ENCODE results near the gene EIF4E2.

The EIF4E2 gene

GRCh38 chr2:232539298-232540231, 10.9 kb upstream of the EIF4E2 start, which contains the start of gene CHRNG:
Gene CHRNG, plus strand, starts transcription at chr2:232539692. Its CDS starts 56 bp downstream, at chr2:232539748.
- no peak for DNase-seq

DNA sequence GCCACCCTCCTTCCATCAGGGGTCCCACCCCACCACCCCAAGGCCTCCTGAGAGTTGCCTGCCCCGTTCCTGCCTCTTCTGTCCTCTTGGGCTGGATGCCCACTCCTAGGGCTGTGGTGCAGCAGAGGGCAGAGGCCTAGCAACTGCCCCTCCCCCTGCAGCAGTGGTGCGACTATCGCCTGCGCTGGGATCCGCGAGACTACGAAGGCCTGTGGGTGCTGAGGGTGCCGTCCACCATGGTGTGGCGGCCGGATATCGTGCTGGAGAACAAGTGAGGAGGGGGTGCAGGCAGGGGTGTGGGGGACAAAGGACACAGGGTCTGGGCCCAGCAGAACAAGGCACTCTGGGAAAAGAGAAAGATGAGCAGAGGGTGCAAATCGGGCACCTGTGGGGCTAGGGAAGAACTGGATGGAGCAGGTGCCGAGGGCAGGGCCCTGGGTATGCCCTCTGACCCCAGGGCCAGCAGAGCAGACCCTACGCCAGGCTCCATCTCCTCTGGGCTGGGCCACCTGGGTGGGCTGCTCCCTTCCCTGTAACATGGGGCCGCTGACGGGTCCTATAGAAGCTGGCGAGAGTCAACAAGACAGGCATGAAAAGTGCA, 9.9 kb upstream of the EIF4E2 start:
- no peak for DNase-seq

DNA sequence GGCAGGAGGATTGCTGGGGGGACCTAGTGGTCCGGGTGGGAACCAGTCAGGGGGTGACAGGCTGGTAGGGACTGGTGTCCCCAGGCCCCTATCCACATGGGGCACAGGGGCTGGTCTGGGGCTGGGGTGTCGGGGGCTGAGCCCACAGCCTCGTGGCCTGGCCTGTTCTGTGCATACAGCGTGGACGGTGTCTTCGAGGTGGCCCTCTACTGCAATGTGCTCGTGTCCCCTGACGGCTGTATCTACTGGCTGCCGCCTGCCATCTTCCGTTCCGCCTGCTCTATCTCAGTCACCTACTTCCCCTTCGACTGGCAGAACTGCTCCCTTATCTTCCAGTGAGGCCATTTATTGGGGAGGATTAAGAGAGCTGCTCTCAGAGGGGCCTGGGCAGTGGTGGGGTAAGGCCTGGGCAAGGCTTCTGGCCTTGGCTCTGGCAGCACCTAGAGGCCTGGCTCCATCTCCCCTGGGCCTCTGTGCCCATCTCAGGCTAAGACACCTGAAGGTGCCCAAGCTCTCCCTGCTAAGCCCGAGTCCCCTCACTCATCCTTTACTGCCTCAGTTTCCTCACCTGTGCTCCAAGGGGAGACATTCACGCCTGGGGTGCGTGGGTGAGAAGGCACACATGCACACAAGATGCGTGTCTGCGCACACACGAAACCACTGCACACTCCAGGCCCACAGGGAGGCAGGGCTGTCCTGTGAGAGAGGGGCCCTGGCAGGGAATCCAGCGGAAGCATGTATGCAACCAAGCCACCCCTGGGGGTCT, 9.1 kb upstream of the EIF4E2 start:
- DNase-seq = no peak

GRCh38 chr2:232541961-232542714, 8.4 kb upstream of the EIF4E2 start:
- DNase-seq = no peak

DNA sequence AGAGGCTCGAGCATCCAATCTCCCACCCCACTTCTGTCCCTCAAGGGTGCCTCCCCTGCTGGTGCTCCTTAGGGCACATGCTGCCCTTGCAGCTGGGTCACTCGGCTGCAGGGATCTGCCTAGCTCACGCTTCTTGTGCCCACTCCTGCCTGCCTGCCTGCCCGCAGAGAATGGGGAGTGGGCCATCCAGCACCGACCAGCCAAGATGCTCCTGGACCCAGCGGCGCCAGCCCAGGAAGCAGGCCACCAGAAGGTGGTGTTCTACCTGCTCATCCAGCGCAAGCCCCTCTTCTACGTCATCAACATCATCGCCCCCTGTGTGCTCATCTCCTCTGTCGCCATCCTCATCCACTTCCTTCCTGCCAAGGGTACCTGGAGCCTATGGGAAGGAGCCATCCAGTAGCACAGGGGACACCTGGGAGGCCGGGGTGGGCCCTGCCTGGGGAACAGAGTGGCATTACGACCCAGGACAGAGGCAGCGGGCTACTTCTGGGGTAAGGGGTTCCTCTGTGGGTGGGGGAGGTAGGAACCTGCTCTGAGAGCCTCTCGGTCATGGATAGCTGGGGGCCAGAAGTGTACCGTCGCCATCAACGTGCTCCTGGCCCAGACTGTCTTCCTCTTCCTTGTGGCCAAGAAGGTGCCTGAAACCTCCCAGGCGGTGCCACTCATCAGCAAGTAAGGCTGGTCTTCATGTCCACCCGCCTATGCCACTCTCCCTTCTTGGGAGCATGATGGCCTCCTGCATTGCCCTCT, 7.6 kb upstream of the EIF4E2 start:
- no peak for DNase-seq

DNA sequence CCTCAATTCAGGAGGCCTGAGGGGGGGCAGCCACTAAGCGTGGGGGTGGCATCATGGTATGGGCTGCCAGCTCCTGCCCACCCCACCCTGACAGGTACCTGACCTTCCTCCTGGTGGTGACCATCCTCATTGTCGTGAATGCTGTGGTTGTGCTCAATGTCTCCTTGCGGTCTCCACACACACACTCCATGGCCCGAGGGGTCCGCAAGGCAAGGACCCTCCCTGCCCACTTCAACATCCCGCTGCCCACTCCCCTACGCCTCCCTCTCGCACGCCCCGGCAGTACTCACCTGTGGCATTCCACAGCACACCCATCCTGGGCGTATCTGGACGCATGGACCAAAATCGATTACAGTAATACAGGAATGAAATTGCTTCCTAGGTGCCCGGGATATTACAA, 7.0 kb upstream of the EIF4E2 start:
- no peak for DNase-seq

DNA sequence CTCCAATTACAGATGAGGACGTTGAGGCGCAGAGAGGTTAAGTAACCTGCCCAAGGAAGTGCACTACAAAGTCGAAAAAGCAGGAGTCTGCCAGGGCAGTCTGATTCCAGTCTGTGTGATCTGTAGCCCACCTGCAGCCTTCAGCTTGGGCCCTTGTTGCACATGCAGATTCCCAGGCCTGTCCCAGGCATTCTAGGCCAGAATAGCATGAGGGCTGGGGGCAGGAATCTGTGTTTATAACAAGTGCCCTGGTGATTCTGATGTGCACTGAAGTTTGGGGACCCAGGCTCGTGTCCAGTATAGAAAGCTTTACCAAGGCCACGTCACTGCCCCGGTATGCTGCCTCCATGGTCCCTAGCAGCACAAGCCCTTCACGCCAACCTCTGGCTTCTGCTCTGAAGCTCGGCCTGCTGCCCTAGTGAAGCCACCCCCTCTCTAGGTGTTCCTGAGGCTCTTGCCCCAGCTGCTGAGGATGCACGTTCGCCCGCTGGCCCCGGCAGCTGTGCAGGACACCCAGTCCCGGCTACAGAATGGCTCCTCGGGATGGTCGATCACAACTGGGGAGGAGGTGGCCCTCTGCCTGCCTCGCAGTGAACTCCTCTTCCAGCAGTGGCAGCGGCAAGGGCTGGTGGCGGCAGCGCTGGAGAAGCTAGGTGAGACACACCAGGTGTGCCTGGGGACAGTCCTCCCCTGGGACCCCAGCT, 6.4 kb upstream of the EIF4E2 start:
- DNase-seq = no peak

- no peak for DNase-seq
Observed at GRCh38 chr2:232544674-232545073, 5.8 kb upstream of the EIF4E2 start.

- peak; percentile 6 to 28 for DNase-seq
Observed at GRCh38 chr2:232545511-232546375, 4.7 kb upstream of the EIF4E2 start.

DNA sequence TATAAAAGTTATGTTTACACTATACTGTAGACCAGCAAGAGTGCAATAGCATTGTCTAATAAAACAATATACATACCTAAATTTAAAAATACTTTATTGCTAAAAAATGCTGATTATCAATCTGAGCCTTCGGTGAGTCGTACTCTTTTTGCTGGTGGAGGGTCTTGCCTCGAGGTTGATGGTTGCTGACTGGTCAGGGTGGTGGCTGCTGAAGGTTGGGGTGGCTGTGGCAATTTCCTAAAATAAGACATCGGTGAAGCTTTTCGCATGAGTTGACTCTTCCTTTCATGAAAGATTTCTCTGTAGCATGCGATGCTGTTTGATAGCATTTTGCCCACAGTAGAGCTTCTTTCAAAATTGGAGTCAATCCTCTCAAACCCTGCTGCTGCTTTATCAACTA, 2.5 kb upstream of the EIF4E2 start:
- DNase-seq = no peak

DNA sequence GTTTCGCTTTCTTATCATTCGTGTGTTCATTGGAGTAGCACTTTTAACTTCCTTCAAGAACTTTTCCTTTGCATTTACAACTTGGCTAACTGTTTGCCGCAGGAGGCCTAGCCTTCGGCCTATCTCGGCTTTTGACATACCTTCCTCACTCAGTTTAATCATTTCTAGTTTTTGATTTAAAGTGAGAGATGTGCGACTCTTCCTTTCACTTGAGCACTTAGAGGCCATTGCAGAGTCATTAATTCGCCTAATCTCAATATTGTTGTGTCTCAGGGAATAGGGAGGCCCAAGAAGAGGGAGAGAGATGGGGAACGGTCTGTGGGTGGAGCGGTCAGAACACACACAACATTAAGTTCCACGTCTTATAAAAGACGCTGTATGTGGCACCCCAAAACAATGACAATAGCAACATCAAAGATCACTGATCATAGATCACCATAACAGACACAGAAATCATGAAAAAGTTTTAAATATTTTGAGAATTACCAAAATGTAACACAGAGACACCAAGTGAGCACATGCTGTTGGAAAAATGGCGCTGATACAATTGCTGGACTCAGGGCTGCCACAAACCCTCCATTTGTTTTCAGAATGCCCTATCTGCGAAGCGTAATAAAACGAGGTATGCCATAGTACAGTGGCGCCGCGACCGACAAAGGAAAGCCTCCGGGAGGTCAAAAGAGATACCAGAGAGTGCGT, 685 bp upstream of the EIF4E2 start:
- no peak for DNase-seq

DNA sequence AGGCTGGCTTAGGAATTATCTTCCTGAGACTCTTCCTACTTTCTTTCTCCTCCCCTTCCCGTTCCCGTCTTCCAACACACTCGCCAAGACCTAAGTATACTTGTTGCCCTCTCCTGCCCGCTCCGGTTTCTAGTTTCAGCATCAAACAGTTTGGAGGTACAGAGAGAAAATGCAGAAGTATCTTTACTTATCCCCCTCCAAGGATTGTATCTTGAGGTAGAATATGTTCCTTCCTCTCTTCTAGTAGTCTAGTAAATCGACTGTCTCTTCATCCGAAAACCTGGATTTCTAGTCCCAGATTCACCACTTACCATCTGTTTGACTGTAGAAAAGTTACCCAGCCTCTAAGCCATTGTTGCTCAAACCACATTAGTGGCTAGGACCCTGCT, 755 bp downstream of the EIF4E2 start:
- DNase-seq = peak; percentile 29 to 37

- no peak for DNase-seq
Observed at GRCh38 chr2:232551776-232552175, 1.3 kb downstream of the EIF4E2 start.

DNA sequence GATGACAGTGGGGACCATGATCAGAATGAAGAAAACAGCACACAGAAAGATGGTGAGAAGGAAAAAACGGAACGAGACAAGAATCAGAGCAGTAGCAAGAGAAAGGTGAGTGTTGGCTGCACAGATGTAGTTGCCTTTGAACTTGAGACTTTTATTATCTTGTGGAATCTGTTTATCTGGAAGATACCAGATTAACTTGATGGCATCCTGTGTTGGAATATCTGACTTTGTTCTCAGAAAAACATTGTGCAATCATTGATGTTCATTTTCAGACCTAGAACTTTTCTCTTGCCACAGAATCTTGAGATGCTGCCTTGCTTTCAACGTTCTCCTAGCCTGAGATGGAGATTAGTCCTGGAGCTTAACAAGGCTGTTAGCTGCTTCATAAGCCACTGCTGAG, 5.9 kb downstream of the EIF4E2 start:
- no peak for DNase-seq

- no peak for DNase-seq
Observed at GRCh38 chr2:232562515-232563151, 12.1 kb downstream of the EIF4E2 start.

GRCh38 chr2:232563580-232563979, 13.1 kb downstream of the EIF4E2 start:
- no peak for DNase-seq

DNA sequence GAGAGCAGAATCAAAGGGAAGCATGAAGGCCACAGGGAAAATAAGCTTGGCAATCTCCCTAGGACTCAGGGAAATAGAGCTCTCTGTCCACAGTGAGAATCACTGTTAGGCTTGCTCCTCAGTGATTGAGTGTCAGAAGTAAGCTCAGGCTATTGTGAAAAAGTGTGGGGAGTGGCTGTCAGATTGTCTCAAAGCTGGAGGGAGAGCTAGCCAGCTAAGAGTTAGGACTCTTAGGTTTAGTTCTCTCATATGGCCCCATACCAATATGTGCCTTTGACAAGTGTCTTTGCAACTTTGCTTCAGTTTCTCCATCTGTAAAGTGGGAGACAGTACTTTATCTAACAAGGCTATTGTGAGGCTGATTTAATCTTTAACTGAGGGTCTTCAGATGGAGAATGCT, 17.2 kb downstream of the EIF4E2 start:
- DNase-seq = no peak

- DNase-seq = no peak
Observed at GRCh38 chr2:232568161-232568560, 17.7 kb downstream of the EIF4E2 start.

- DNase-seq = no peak
Observed at GRCh38 chr2:232569541-232569940, 19.1 kb downstream of the EIF4E2 start.

All from AML-193 (cell line).